IMR-90 (cell line): ENCODE data around the gene CCDC141. TPM values are rescaled to one million over a fixed set of nuclear protein-coding genes. Genes with fewer than 3 reads are reported as not detected.

Experiments
- ATAC-seq: fragments of 200-7000 bp; cut with Tn5 transposase; 2 replicates; pipeline ENCODE4 v1.9.1; 2020; ENCODE audit warnings: low read depth, mild to moderate bottlenecking, moderate library complexity
- BruUV-seq: library from RNA; stranded (reverse); fragments of 400-500 nt; replicated peaks from 2 replicates; lab custom pipeline; 2021; lab: Mats Ljungman, UMichigan
- CTCF ChIA-PET: fragments of 300-600 bp; formaldehyde crosslinking; extraction: SDS; loops from one replicate; lab custom pipeline; 2021; ENCODE audit warnings: antibody characterized with exemption; lab: Yijun Ruan, JAX
- POLR2A ChIA-PET: fragments of 300-600 bp; sonication (Branson Sonifier 250); formaldehyde crosslinking; loops from one replicate; lab custom pipeline; 2022; ENCODE audit warnings: antibody characterized with exemption; ENCODE audit not compliant: unreplicated experiment; lab: Charles Lee
- DNase-seq: peaks from one replicate; pipeline ENCODE4 v3.0.0; 2013
- H2AFZ ChIP-seq: replicated peaks from 2 replicates; pipeline ENCODE3; 2013; ENCODE audit warnings: low read length, mild to moderate bottlenecking; ENCODE audit not compliant: poor library complexity
- H2AK5ac ChIP-seq: 2 replicates; pipeline ENCODE4 v1.6.1; 2013; ENCODE audit warnings: low read depth, low read length, inconsistent platforms
- H2AK9ac ChIP-seq: replicated peaks from 2 replicates; pipeline ENCODE3; 2013; ENCODE audit warnings: mild to moderate bottlenecking, low read depth, low read length, moderate library complexity; ENCODE audit not compliant: poor library complexity
- H2BK120ac ChIP-seq: 2 replicates; pipeline ENCODE4 v1.6.1; 2013; ENCODE audit warnings: low read depth, low read length, inconsistent platforms
- H2BK15ac ChIP-seq: 3 replicates; pipeline ENCODE4 v1.6.1; 2013; ENCODE audit warnings: low read depth, low read length, inconsistent platforms
- H2BK20ac ChIP-seq: 2 replicates; pipeline ENCODE4 v1.6.1; 2013; ENCODE audit warnings: low read depth, mild to moderate bottlenecking, inconsistent platforms, low read length, moderate library complexity
- H2BK5ac ChIP-seq: 2 replicates; pipeline ENCODE4 v1.6.1; 2013; ENCODE audit warnings: mild to moderate bottlenecking, low read depth, low read length, inconsistent platforms; ENCODE audit not compliant: poor library complexity, severe bottlenecking
- H3K14ac ChIP-seq: replicated peaks from 2 replicates; pipeline ENCODE4 v1.6.1; 2013; ENCODE audit warnings: low read depth, low read length, inconsistent platforms
- H3K18ac ChIP-seq: 2 replicates; pipeline ENCODE4 v1.6.1; 2013; ENCODE audit warnings: low read depth, low read length, control low read depth
- H3K23ac ChIP-seq: 2 replicates; pipeline ENCODE4 v1.6.1; 2013; ENCODE audit warnings: low read depth, low read length, inconsistent platforms
- H3K27ac ChIP-seq: 2 replicates; pipeline ENCODE4 v1.5.1; 2013; ENCODE audit warnings: mild to moderate bottlenecking, control low read depth, low read length; ENCODE audit not compliant: insufficient read depth
- H3K27me3 ChIP-seq: 2 replicates; pipeline ENCODE4 v1.6.1; 2013; ENCODE audit warnings: low read length; ENCODE audit not compliant: control insufficient read depth, insufficient read depth
- H3K36me3 ChIP-seq: 2 replicates; pipeline ENCODE4 v1.6.1; 2013; ENCODE audit warnings: low read length, mixed read lengths; ENCODE audit not compliant: control insufficient read depth, insufficient read depth
- H3K4ac ChIP-seq: 2 replicates; pipeline ENCODE4 v1.6.1; 2013; ENCODE audit warnings: low read depth, low read length, inconsistent platforms
- H3K4me1 ChIP-seq: 2 replicates; pipeline ENCODE4 v1.6.1; 2013; ENCODE audit warnings: low read length, mixed read lengths; ENCODE audit not compliant: control insufficient read depth, insufficient read depth
- H3K4me2 ChIP-seq: 2 replicates; pipeline ENCODE4 v1.6.1; 2013; ENCODE audit warnings: low read depth, mild to moderate bottlenecking, control low read depth, low read length, moderate library complexity
- H3K4me3 ChIP-seq: 2 replicates; pipeline ENCODE4 v1.5.1; 2013; ENCODE audit warnings: low read depth, mild to moderate bottlenecking, control low read depth, low read length, moderate library complexity; ENCODE audit not compliant: insufficient read depth
- H3K56ac ChIP-seq: 2 replicates; pipeline ENCODE4 v1.6.1; 2013; ENCODE audit warnings: low read length, inconsistent platforms; ENCODE audit not compliant: insufficient read depth; ENCODE audit errors: extremely low read depth
- H3K79me1 ChIP-seq, 2 experiments: 2 replicates each; pipeline ENCODE4 v1.6.1; 2013; ENCODE audit warnings: low read length in 2 of 2, inconsistent platforms in 1 of 2, low read depth in 1 of 2
- H3K9ac ChIP-seq: 2 replicates; pipeline ENCODE4 v1.6.1; 2013; ENCODE audit warnings: low read depth, low read length, control low read depth
- H3K9me1 ChIP-seq: 2 replicates; pipeline ENCODE4 v1.6.1; 2013; ENCODE audit warnings: low read length, inconsistent platforms; ENCODE audit not compliant: insufficient read depth
- H3K9me3 ChIP-seq: 2 replicates; pipeline ENCODE4 v1.6.1; 2013; ENCODE audit warnings: low read length; ENCODE audit not compliant: control insufficient read depth, insufficient read depth
- H4K20me1 ChIP-seq: 2 replicates; pipeline ENCODE4 v1.6.1; 2013; ENCODE audit warnings: low read length, inconsistent platforms; ENCODE audit not compliant: insufficient read depth
- H4K5ac ChIP-seq: 2 replicates; pipeline ENCODE4 v1.6.1; 2013; ENCODE audit warnings: mild to moderate bottlenecking, low read depth, low read length, control low read depth
- H4K8ac ChIP-seq, 2 experiments: 2 replicates each; pipeline ENCODE4 v1.6.1; 2013; ENCODE audit warnings: low read depth in 2 of 2, low read length in 2 of 2, control low read depth in 1 of 2, inconsistent platforms in 1 of 2
- H4K91ac ChIP-seq: 2 replicates; pipeline ENCODE4 v1.6.1; 2013; ENCODE audit warnings: low read depth, low read length, inconsistent platforms; ENCODE audit not compliant: insufficient read depth
- BHLHE40 ChIP-seq: fragments of 150-350 bp; IDR thresholded peaks from 2 replicates; pipeline ENCODE4 v1.6.1; 2016; ENCODE audit warnings: mild to moderate bottlenecking, low read depth, low read length
- CHD1 ChIP-seq: IDR thresholded peaks from 2 replicates; pipeline ENCODE4 v1.6.1; 2012; ENCODE audit warnings: low read depth, low read length, improper control_type of control experiment
- CTCF ChIP-seq: conservative IDR thresholded peaks from 2 replicates; pipeline ENCODE4 v1.5.1; 2012; ENCODE audit warnings: mild to moderate bottlenecking, low read depth, low read length, improper control_type of control experiment
- ELK1 ChIP-seq: fragments of 150-350 bp; IDR thresholded peaks from 2 replicates; pipeline ENCODE4 v1.6.1; 2016; ENCODE audit warnings: low read depth, mild to moderate bottlenecking, low read length, moderate library complexity, borderline replicate concordance
- MXI1 ChIP-seq: IDR thresholded peaks from 2 replicates; pipeline ENCODE4 v1.6.1; 2012; ENCODE audit warnings: low read depth, mild to moderate bottlenecking, low read length, moderate library complexity, borderline replicate concordance
- NFE2L2 ChIP-seq: fragments of 150-350 bp; IDR thresholded peaks from 2 replicates; pipeline ENCODE4 v1.6.1; 2016; ENCODE audit warnings: low read depth, mild to moderate bottlenecking, low read length
- RCOR1 ChIP-seq: IDR thresholded peaks from 2 replicates; pipeline ENCODE4 v1.6.1; 2012; ENCODE audit warnings: mild to moderate bottlenecking, low read length, improper control_type of control experiment; ENCODE audit not compliant: insufficient replicate concordance
- RFX5 ChIP-seq: IDR thresholded peaks from 2 replicates; pipeline ENCODE4 v1.8.0; 2012; ENCODE audit warnings: low read depth, mild to moderate bottlenecking, low read length, moderate library complexity
- USF2 ChIP-seq: fragments of 150-350 bp; IDR thresholded peaks from 2 replicates; pipeline ENCODE4 v1.6.1; 2017; ENCODE audit warnings: mild to moderate bottlenecking, antibody characterized with exemption, low read length, low read depth
- WGBS, 2 experiments: methylation state at CpG; one replicate each; pipeline versions ENCODE4 v1.1.5 to v1.1.7; 2013; ENCODE audit warnings: missing lambda C conversion rate in 2 of 2; ENCODE audit not compliant: insufficient read length in 1 of 2; ENCODE audit errors: extremely low coverage in 2 of 2; 5-methylcytosine and 5-hydroxymethylcytosine counted together
- dilution Hi-C: fragments of 300-500 bp; cut with HindIII; formaldehyde crosslinking; loops from one replicate; pipeline ENCODE4 v1.14.3; 2018; ENCODE audit warnings: low sequenced_read_pairs; ENCODE audit not compliant: unreplicated experiment
- in situ Hi-C: fragments of 300-500 bp; cut with MboI; formaldehyde crosslinking; loops from 3 replicates; pipeline ENCODE4 v1.14.3; 2019; ENCODE audit warnings: low sequenced_read_pairs, inconsistent platforms, mixed read lengths
- intact Hi-C: fragments of 100-400 bp; cut with micrococcal nuclease; formaldehyde crosslinking; loops from 2 replicates; pipeline ENCODE4 v1.10.0; 2022
- polyA plus RNA-seq, 3 experiments: library from polyadenylated mRNA; depleted of rRNA; stranded (reverse); fragments of >200 nt; gene quantifications; 2 replicates each; pipeline ENCODE4 v1.2.3, GENCODE V29; 2012; ENCODE audit warnings: low replicate concordance in 1 of 3
- total RNA-seq: library from RNA; depleted of rRNA; stranded (reverse); fragments of >200 nt; gene quantifications from 2 replicates; pipeline ENCODE4 v1.2.3, GENCODE V29; 2012

The CCDC141 gene
- total and polyA plus RNA-seq, 2 of the 4 experiments (the other 2 are of a cell fraction), result not detected

GRCh38 chr2:178870703-178871102 is 179.2 kb downstream of the CCDC141 start:
- intact Hi-C loops (no loop called here), in situ Hi-C loops (no loop called here), dilution Hi-C loops (no loop called here)
- ChIA-PET POLR2A (no interaction called here), CTCF (no interaction called here)
- no peak overlapping the region for H2BK120ac ChIP-seq
- H2AFZ ChIP-seq, result no peak overlapping the region
- no peaks in the 10 kb centered on the region for H3K79me1 ChIP-seq
- ATAC-seq (no peak), DNase-seq (peak; percentile 13)
- no peak overlapping the region for H3K18ac ChIP-seq
- H2BK15ac ChIP-seq, result no peak overlapping the region
- H2AK5ac ChIP-seq, result no peak overlapping the region
- no peak overlapping the region for H3K27ac ChIP-seq
- TF ChIP-seq NFE2L2 (no peak), MXI1 (no peak), ELK1 (no peak), USF2 (no peak), RFX5 (no peak), CTCF (no peak), CHD1 (no peak), BHLHE40 (no peak), RCOR1 (no peak)
- no peak overlapping the region for H3K56ac ChIP-seq
- no peak overlapping the region for H4K91ac ChIP-seq
- H2AK9ac ChIP-seq, result no peak overlapping the region
- 75% methylated on average over 1 of the region's 3 CpGs; no CpG with 5 or more reads in 1 of the 2 experiments for WGBS, 2 experiments
- no peak overlapping the region for H3K4me3 ChIP-seq
- H3K4me2 ChIP-seq, result no peak overlapping the region
- H4K8ac ChIP-seq, result no peak overlapping the region
- H4K5ac ChIP-seq, result no peak overlapping the region
- BruUV-seq, result no TSS peak
- no peaks in the 10 kb centered on the region for H3K9me3 ChIP-seq
- no peak overlapping the region for H3K9ac ChIP-seq
- no peak overlapping the region for H3K4ac ChIP-seq
- no peaks in the 10 kb centered on the region for H4K20me1 ChIP-seq
- H3K27me3 ChIP-seq, result no peaks in the 10 kb centered on the region
- H3K23ac ChIP-seq, result no peak overlapping the region
- no peak overlapping the region for H2BK5ac ChIP-seq
- no peaks in the 10 kb centered on the region; the same call in 1 of the 2 replicates for H3K4me1 ChIP-seq
- no peak overlapping the region for H2BK20ac ChIP-seq
- H3K36me3 ChIP-seq, result no peaks in the 10 kb centered on the region
- peaks cover under 1% of the 10 kb centered on the region for H3K9me1 ChIP-seq
- no peak overlapping the region for H3K14ac ChIP-seq
